ENCODE measurements around the gene RAB1A. TPM values are rescaled to one million over a fixed set of nuclear protein-coding genes. Genes with fewer than 3 reads are reported as not detected.

The RAB1A gene
- polyA plus RNA-seq, 6 donors from 2014 or later: 53.4 to 92.2 (median 60.5) TPM

DNA sequence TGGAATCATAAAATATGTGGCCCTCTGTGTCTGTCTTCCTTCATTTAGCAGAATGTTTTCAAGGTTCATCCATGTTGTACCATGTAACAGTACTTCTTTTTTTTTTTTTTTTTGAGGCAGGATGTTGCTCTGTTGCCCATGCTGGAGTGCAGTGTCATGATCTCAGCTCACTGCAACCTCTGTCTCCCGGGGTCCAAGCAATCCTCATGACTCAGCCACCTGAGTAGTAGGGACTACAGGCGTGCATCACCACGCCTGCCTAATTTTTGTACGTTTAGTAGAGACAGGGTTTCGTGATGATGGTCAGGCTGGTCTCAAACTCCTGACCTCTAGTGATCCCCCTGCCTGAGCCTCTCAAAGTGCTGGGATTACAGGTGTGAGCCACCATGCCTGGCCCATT lies 31.2 kb downstream of the RAB1A start:
- no peak for DNase-seq
- H3K4me1 Mint-ChIP-seq: peaks cover 0 to 8% (median 0%) of the 10 kb centered on the region in 3 donors
- no peak for ATAC-seq (ENCODE audit: low read depth in 2 of 2)
- H3K27me3 Mint-ChIP-seq: no peaks in the 10 kb centered on the region
- no peak overlapping the region for H3K4me3 Mint-ChIP-seq
- peaks cover 8 to 18% of the 10 kb centered on the region in 2 donors for H3K36me3 Mint-ChIP-seq
- H3K9me3 Mint-ChIP-seq: no peaks in the 10 kb centered on the region
- H3K27ac Mint-ChIP-seq: peak overlapping the region in 4 of 6 donors; percentile 6 to 65 (median 44)

DNA sequence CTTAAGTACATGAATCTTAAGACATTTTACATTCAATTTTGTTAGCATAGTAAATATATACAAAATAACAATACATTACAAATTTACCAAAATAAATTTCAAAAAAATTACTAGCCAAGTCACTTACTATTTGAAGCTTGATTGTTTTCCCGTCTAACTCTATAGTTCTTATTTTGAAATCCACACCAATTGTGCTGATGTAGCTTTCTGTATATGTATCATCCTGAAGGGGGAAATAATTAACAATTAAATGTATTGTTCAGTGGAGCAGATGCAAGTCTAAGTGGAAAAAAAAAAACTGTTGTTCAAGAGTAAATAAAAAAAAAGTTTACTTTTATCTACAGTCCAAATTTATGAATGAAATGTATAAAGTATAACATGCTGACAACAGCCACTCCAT lies 32.1 kb downstream of the RAB1A start:
- peaks cover 4 to 13% (median 5%) of the 10 kb centered on the region in 3 donors for H3K4me1 Mint-ChIP-seq
- peaks cover 4 to 6% (median 5%) of the 10 kb centered on the region in 7 donors for H3K9me3 Mint-ChIP-seq
- no peaks in the 10 kb centered on the region for H3K27me3 Mint-ChIP-seq
- no peak overlapping the region for H3K4me3 Mint-ChIP-seq
- peak overlapping the region in 1 of 6 donors; percentile 41 for H3K27ac Mint-ChIP-seq
- ATAC-seq (ENCODE audit: low read depth in 2 of 2): no peak
- DNase-seq: no peak
- H3K36me3 Mint-ChIP-seq: peaks cover 14 to 24% of the 10 kb centered on the region in 2 donors

DNA sequence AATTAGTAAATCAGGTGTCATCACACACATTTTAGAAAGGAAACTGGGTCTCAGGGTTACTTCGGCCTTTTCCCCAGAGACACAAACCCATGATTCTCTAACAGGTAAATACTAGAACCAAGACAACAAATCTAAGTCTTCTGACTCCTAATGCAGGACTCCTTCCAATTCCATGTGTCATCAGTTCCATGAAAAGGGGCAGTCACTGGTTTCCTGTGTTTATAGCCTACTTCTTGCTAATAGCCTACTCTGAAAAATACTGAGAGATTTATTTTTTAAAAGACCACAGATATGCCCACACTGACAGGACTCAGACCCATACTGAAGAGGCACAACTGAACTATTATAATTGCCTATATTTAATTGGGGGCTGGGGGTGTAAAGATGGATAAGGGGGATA lies 33.0 kb downstream of the RAB1A start:
- Mint-ChIP-seq H3K4me1 (peaks cover 6 to 16% (median 8%) of the 10 kb centered on the region in 3 donors), H3K36me3 (peaks cover 19 to 29% of the 10 kb centered on the region in 2 donors), H3K4me3 (no peak overlapping the region), H3K27ac (peak overlapping the region in 2 of 6 donors; percentile 33 to 38), H3K9me3 (peaks cover 6 to 11% (median 8%) of the 10 kb centered on the region in 7 donors), H3K27me3 (no peaks in the 10 kb centered on the region)
- DNase-seq: no peak
- no peak for ATAC-seq (ENCODE audit: low read depth in 2 of 2)

DNA sequence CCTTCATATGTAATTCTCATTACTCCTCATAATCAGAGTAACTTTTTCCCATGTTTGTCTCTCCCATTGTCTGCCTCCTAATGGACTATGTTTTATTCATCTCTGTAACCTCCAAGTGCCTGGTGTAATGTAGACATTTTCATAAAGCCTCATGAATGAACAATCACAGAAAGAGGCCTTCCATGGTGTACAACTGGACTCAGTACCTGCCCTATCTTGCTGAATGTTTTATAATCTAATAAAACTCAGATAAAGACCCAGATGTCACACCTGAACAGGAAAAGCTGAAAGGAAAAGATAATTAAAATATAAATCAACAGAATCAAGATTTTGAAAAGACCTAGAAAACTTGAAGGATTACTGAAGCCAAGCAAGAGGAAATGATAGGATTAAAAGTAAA lies 36.7 kb downstream of the RAB1A start:
- Mint-ChIP-seq H3K27ac (peak overlapping the region in 2 of 6 donors; percentile 3 to 87), H3K9me3 (peaks cover 6 to 11% (median 8%) of the 10 kb centered on the region in 7 donors), H3K4me1 (peaks cover 6 to 12% (median 8%) of the 10 kb centered on the region in 3 donors), H3K4me3 (no peak overlapping the region), H3K27me3 (no peaks in the 10 kb centered on the region), H3K36me3 (peaks cover 26 to 34% of the 10 kb centered on the region in 2 donors)
- DNase-seq: no peak
- no peak for ATAC-seq (ENCODE audit: low read depth in 2 of 2)

DNA sequence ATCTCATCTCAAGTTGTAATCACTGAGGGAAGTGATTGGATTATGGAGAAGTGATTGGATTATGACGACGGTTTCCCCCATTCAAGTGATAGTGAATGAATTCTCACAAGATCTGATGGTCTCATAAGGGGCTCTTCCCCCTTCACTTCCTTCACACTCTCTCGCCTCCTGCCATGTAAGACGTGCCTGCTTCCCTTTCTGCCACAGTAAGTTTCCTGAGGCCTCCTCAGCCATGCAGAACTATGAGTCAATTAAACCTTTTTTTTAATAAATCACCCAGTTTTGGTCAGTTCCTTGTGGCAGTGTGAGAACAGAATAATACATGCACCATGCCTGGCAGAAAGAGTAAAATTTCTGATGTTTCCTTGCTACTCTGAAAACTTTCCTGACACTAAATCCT lies 37.1 kb downstream of the RAB1A start:
- H3K27ac Mint-ChIP-seq: peak overlapping the region in 3 of 6 donors; percentile 3 to 87 (median 75)
- peaks cover 6 to 11% (median 8%) of the 10 kb centered on the region in 7 donors for H3K9me3 Mint-ChIP-seq
- H3K36me3 Mint-ChIP-seq: peaks cover 26 to 32% of the 10 kb centered on the region in 2 donors
- H3K4me1 Mint-ChIP-seq: peaks cover 6 to 12% (median 8%) of the 10 kb centered on the region in 3 donors
- no peak for ATAC-seq (ENCODE audit: low read depth in 2 of 2)
- no peak overlapping the region for H3K4me3 Mint-ChIP-seq
- no peak for DNase-seq
- no peaks in the 10 kb centered on the region for H3K27me3 Mint-ChIP-seq

DNA sequence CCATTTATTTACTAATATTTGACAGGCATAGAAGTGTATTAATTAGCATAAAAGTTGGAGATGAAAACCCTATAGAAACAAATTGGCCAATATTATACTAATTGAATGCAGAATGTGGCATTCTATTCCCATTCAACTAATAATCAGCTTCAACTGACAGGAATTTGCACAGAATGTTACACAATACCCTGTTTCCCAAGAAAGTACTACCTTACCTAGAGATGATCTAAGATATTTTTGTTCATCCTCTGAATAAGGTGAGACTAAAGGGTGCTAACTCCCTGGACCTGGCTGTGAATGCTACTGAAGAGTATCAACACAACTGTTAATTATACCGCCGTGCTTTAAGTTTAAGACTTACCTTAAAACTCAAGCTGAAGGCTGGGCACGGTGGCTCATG lies 44.8 kb downstream of the RAB1A start:
- no peak for ATAC-seq (ENCODE audit: low read depth in 2 of 2)
- Mint-ChIP-seq H3K9me3 (no peaks in the 10 kb centered on the region), H3K4me3 (no peak overlapping the region), H3K4me1 (peaks cover 7 to 15% (median 13%) of the 10 kb centered on the region in 3 donors), H3K27ac (no peak overlapping the region), H3K27me3 (no peaks in the 10 kb centered on the region), H3K36me3 (peaks cover 6 to 9% of the 10 kb centered on the region in 2 donors)
- DNase-seq: no peak

DNA sequence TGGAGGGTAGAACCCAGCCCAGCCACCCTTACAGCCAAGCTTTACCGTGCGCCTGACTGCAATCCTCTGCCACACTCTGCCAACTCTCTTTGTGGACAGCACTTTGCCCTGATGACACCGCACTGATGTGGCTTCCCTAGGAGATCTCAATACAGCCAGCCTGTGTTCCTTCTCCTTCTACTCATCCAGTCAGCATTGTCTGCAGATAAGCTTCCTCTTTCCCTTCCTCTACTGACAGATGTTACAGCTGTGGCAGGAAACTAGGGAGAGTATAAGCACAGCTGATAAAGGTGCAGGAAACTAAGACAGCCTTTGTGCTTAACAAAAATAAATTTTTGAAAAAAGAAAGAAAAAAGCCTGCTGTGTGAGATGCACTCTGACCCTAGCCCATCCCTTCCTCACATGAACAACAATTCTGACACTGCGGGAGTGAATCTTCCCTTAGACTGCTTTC lies 48.6 kb downstream of the RAB1A start:
- no peak for DNase-seq
- ATAC-seq (ENCODE audit: low read depth in 2 of 2): peak; percentile 23
- no peaks in the 10 kb centered on the region for H3K27me3 Mint-ChIP-seq
- H3K36me3 Mint-ChIP-seq: peaks cover 0 to 7% of the 10 kb centered on the region in 2 donors
- H3K4me3 Mint-ChIP-seq: peak overlapping the region in 1 of 8 donors; percentile 41
- H3K9me3 Mint-ChIP-seq: no peaks in the 10 kb centered on the region
- H3K27ac Mint-ChIP-seq: peak overlapping the region in 5 of 6 donors; percentile 34 to 67 (median 48)
- H3K4me1 Mint-ChIP-seq: peaks cover 15 to 28% (median 16%) of the 10 kb centered on the region in 3 donors

DNA sequence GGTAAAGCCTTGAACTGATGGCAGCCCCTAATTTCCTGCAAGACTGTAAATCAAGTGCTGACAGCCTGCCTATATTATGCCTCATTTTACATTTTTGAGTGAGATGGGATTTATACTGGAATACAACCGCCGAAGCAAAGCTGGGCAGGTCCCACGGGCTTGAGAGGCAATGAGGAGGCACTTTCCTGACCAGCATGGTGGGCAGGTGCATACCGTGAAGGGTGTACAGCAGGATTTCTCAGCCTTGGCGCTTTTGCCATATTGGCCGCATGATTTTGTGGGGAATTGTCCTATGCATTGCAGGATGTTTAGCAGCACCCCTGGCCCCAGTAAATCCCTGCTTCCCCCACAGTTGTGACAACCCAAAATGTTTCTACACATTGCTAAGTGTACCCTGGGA lies 50.9 kb downstream of the RAB1A start:
- no peak for DNase-seq
- H3K4me3 Mint-ChIP-seq: no peak overlapping the region
- H3K36me3 Mint-ChIP-seq: no peaks in the 10 kb centered on the region
- H3K27me3 Mint-ChIP-seq: no peaks in the 10 kb centered on the region
- H3K9me3 Mint-ChIP-seq: no peaks in the 10 kb centered on the region
- H3K27ac Mint-ChIP-seq: peak overlapping the region in 3 of 6 donors; percentile 13 to 93 (median 73)
- no peak for ATAC-seq (ENCODE audit: low read depth in 2 of 2)
- peaks cover 15 to 28% (median 16%) of the 10 kb centered on the region in 3 donors for H3K4me1 Mint-ChIP-seq

DNA sequence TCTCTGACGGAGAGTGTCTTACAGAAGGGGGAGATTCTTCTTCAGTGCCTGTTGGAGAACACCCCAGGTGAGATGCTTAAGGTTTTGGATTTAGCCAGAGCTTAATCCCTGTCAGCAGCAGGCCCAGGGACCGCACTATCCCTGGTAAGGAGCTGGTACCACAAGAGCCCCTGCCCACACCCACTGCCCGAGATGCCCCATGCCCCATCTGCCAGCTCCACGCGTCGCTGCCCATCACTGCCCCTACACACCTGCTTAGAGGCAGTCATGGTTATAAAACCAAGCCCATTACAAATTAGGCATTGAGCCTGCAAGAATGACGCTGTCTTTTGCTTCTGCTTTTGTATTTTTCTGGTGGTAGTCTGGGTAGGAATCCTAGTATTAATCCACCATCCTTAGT lies 52.0 kb downstream of the RAB1A start:
- peaks cover 14 to 32% (median 15%) of the 10 kb centered on the region in 3 donors for H3K4me1 Mint-ChIP-seq
- no peak overlapping the region for H3K4me3 Mint-ChIP-seq
- H3K27me3 Mint-ChIP-seq: no peaks in the 10 kb centered on the region
- H3K27ac Mint-ChIP-seq: peak overlapping the region in 4 of 6 donors; percentile 65 to 84 (median 74)
- DNase-seq: no peak
- ATAC-seq (ENCODE audit: low read depth in 2 of 2): no peak
- no peaks in the 10 kb centered on the region for H3K9me3 Mint-ChIP-seq
- H3K36me3 Mint-ChIP-seq: no peaks in the 10 kb centered on the region

DNA sequence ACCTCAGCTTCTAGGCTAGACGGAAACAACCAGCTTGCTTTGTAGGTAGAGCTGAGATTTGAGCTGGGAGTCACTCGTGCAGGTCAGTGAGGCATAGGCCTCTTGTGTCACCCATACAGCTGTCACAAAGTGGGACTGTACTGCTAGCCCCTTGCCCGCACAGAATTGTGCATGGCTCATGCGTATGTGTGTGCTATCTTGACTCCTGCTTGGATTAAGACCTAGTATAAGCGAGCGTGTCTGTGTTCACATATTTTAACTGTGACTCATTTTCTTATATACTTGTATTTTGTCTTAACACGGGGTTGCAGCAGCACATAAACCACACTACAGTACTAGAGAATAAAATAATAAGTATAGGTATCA lies 53.6 kb downstream of the RAB1A start:
- H3K36me3 Mint-ChIP-seq: no peaks in the 10 kb centered on the region
- no peak overlapping the region for H3K4me3 Mint-ChIP-seq
- H3K9me3 Mint-ChIP-seq: no peaks in the 10 kb centered on the region
- H3K27ac Mint-ChIP-seq: peak overlapping the region in 4 of 6 donors; percentile 31 to 87 (median 64)
- no peak for ATAC-seq (ENCODE audit: low read depth in 2 of 2)
- no peaks in the 10 kb centered on the region for H3K27me3 Mint-ChIP-seq
- H3K4me1 Mint-ChIP-seq: peaks cover 19 to 35% (median 20%) of the 10 kb centered on the region in 3 donors
- DNase-seq: no peak

DNA sequence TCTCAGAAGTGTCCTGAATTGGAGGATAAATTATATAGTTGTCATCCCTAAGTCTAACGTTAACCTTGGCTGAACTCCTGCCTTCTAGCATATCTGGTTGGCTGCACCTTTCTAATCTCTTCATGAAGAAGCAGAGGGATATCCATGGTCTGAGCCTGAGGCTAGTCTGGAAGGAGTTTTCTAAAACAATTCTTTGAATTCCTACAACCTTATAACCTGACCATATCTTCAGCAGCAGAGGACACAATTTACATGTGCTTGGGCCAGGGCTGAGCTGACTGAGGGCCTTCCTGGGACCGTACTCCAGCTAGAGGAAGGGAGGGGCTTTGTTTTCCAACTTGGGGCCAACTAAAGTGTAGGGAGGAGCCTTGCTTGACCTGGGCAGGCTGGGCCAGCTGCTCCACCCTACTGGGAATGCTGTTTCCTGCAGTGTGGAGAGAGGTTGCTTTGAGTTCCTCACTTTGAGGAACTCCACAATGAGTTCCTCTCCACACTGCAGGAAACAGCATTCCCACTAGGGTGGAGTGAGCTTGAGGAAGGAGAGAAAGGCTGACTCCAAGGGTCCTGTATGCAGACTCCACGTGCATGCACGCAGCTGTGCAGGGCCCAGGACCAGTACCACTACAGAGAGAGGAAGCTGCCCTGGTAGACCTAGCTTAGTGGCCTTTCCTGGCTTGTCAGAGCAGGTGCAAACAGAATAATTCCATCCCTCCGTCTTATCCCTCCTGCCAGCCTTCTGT lies 54.1 kb downstream of the RAB1A start:
- Mint-ChIP-seq H3K4me3 (no peak overlapping the region), H3K9me3 (no peaks in the 10 kb centered on the region), H3K27ac (peak overlapping the region in 3 of 6 donors; percentile 31 to 76 (median 70)), H3K27me3 (no peaks in the 10 kb centered on the region), H3K4me1 (peaks cover 16 to 33% (median 24%) of the 10 kb centered on the region in 3 donors), H3K36me3 (no peaks in the 10 kb centered on the region)
- DNase-seq (no peak), ATAC-seq (ENCODE audit: low read depth in 2 of 2) (no peak)

DNA sequence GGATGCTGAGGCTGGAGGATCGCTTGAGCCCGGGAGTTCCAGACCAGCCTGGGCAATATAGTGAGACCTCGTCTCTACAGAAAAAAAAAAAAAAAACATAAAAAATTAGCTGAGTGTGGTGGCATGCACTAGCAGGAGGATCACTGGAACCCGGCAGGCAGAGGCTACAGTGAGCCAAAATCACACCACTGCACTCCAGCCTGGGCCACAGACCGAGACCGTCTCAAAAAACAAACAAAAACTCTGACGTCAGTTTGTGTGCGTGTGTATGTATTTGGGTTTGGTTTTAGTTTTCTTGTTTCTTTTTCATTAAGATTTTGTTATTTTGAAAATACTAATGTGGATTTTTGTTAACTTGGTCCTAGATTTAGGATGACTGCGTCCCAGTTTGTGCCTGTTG lies 54.7 kb downstream of the RAB1A start:
- Mint-ChIP-seq H3K27ac (peak overlapping the region in 3 of 6 donors; percentile 31 to 36 (median 32)), H3K4me1 (peaks cover 16 to 38% (median 25%) of the 10 kb centered on the region in 3 donors), H3K36me3 (no peaks in the 10 kb centered on the region), H3K9me3 (no peaks in the 10 kb centered on the region), H3K4me3 (no peak overlapping the region), H3K27me3 (no peaks in the 10 kb centered on the region)
- no peak for DNase-seq
- ATAC-seq (ENCODE audit: low read depth in 2 of 2): no peak

DNA sequence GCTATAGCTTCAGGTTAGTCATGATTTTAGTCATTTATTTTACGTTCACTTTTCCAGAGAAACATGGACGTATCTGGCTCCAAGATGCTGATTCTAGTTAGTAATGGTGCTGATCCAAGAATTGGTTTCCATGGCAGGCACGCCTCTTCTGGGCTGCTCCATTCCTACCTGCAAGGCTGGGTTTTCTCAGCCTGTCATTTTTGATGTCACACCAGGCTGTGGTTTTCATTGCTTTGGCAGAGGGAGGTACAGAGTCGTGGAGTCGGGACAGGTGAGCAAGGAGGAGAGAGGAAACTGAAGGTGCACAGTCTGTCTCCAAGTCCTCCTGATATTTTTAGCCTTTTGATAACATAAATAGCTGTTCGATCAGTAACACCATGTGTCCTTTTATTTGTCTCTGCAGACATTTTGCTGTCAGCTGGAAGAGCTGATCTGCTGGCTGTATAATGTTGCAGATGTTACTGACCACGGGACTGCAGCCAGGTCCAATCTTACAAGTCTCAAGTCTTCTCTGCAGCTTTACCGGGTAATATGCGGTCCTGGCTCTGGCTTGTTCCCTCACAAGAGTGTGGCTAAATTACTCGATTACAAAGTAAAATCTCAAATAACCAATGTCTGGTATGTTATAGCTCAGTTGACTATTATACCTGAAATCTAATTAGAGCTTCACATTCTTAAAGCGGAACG lies 55.9 kb downstream of the RAB1A start:
- Mint-ChIP-seq H3K27me3 (no peaks in the 10 kb centered on the region), H3K9me3 (no peaks in the 10 kb centered on the region), H3K4me3 (peak overlapping the region in 2 of 8 donors; percentile 38 to 56), H3K4me1 (peaks cover 16 to 41% (median 28%) of the 10 kb centered on the region in 3 donors), H3K27ac (peak overlapping the region in 3 of 6 donors; percentile 31 to 82 (median 60)), H3K36me3 (no peaks in the 10 kb centered on the region)
- ATAC-seq (ENCODE audit: low read depth in 2 of 2) (no peak), DNase-seq (no peak)
